Measurements from ENCODE around the gene SPOCK2. TPM values are rescaled to one million over a fixed set of nuclear protein-coding genes. Genes with fewer than 3 reads are reported as not detected.

SPOCK2 gene
- polyA plus RNA-seq, 6 donors from 2014 or later: 27.8 to 59.5 (median 46.3) TPM

DNA sequence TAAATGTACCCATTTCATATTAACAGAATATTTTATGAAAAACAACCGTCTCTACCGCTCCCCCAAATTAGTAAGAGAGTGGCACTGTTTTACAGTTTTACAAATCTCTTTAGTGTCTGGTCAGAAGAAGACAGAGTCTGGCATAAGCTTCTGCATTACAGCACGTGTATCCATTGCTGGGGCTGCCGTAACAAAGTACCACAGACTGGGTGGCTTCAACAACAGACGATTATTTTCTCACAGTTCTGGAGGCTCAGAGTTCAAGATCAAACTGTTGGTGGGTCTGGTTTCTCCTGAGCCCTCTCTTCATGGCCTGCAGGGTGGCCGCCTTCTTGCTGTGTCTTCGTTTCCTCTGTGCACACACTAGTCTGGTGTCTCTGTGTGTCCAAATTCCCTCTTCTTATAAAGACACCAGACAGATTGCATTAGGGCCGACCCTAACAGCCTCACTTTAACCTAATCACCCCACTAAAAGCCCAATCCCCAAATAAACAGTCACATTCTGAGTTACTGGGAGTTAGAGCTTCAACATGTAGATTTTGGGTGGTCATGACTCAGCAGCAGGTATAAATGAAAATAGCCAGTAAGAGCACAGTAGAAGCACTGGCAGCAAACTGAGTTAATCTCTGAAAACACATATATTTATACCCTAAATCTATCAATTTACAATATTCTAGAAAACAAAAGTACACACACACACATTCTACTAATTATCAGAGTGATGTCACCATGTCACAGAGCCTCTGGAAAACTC, 4.0 kb upstream of the SPOCK2 start:
- H3K9me3 Mint-ChIP-seq: no peaks in the 10 kb centered on the region
- peaks cover 10 to 16% of the 10 kb centered on the region in 2 donors for H3K36me3 Mint-ChIP-seq
- peaks cover 12 to 22% (median 14%) of the 10 kb centered on the region in 3 donors for H3K4me1 Mint-ChIP-seq
- ATAC-seq (ENCODE audit: low read depth in 2 of 2) (no peak), DNase-seq (no peak)
- H3K4me3 Mint-ChIP-seq: no peak overlapping the region
- H3K27ac Mint-ChIP-seq: peak overlapping the region in 2 of 6 donors; percentile 57 to 86
- H3K27me3 Mint-ChIP-seq: no peaks in the 10 kb centered on the region

DNA sequence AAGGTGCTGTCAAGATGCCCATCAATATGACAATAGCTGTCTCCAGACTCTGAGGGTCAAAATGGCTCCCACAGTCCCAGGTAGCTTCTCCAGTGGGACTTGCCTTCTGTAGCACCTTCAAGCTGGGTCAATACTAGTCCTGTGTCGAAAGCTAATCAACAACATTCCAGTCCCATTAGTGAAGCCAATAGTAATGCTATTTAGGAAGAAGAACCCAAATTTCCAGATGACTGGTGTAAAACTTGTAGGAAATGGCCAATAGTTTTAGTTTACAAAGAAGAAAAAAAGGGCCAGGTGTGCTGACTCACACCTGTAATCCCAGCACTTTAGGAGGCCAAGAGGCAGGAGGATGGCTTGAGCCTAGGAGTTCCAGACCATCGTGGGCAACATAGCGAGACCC, 2.0 kb upstream of the SPOCK2 start:
- H3K9me3 Mint-ChIP-seq: no peaks in the 10 kb centered on the region
- DNase-seq (no peak), ATAC-seq (ENCODE audit: low read depth in 2 of 2) (no peak)
- no peaks in the 10 kb centered on the region for H3K27me3 Mint-ChIP-seq
- peak overlapping the region in 6 of 8 donors; percentile 42 to 98 (median 64) for H3K4me3 Mint-ChIP-seq
- peaks cover 0 to 7% of the 10 kb centered on the region in 2 donors for H3K36me3 Mint-ChIP-seq
- H3K4me1 Mint-ChIP-seq: peaks cover 26 to 38% (median 34%) of the 10 kb centered on the region in 3 donors
- peak overlapping the region in 4 of 6 donors; percentile 47 to 99 (median 90) for H3K27ac Mint-ChIP-seq

DNA sequence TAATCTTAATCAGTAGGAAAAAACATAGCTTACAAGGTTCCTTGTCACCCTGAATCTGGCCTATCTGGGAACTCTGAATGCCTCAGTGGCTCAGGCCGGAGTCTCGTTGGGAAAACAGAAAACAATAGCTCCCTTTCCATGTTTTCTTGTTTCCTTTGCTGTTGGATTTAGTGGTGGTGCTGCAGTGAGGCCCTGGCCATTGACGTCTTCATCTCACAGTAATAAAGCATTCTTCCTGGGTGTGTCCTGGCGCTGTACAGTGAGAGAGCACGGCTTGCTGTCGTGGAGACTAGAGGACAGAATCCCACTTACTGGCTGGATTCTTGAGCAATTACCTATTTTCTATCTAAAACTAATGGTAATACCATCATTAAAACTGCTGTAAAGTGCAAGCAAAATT, 1.3 kb upstream of the SPOCK2 start:
- H3K9me3 Mint-ChIP-seq: no peaks in the 10 kb centered on the region
- H3K27ac Mint-ChIP-seq: peak overlapping the region; percentile 70 to 100 (median 90)
- peaks cover 0 to 7% of the 10 kb centered on the region in 2 donors for H3K36me3 Mint-ChIP-seq
- DNase-seq (no peak), ATAC-seq (ENCODE audit: low read depth in 2 of 2) (no peak)
- H3K4me1 Mint-ChIP-seq: peaks cover 33 to 43% (median 41%) of the 10 kb centered on the region in 3 donors
- peak overlapping the region; percentile 26 to 98 (median 58) for H3K4me3 Mint-ChIP-seq
- H3K27me3 Mint-ChIP-seq: no peaks in the 10 kb centered on the region

DNA sequence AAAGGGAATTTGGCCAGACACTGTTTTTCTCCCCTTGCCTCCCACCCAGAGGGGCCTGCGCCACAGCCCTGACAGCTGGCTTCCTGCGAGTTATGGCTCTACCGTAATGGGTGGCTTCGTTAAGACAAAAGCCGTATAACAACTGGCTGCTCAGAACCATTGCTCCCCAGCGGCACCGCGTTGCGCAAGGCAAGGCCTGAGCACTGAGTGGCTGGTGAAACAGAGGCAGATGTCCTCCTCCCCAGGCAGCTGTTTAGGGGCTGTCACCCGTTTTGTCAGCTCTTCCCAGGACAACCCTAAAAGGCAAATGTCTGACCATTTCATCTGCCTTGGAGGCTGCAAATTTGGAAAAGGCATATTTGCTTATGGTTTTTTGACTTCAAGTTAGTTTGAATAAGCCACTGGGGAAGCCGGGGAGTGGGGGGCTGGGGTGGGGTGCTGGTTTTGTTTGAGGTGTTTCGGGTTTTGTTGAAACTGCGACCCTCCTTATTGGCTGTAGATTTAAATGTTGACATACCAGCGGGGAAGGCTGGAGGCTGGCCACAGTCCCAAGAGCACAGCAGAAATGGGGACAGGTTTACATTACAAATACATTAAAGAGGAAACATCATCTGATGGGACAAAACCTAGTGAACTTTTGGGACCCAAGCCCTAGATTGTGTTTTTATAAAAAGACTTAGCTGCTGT, 681 bp upstream of the SPOCK2 start:
- DNase-seq (peak; percentile 59), ATAC-seq (ENCODE audit: low read depth in 2 of 2) (peak; percentile 17 to 22)
- Mint-ChIP-seq H3K4me3 (peak overlapping the region; percentile 97 to 100 (median 98)), H3K36me3 (peaks cover 0 to 7% of the 10 kb centered on the region in 2 donors), H3K4me1 (peaks cover 34 to 44% (median 44%) of the 10 kb centered on the region in 3 donors), H3K9me3 (no peaks in the 10 kb centered on the region), H3K27me3 (no peaks in the 10 kb centered on the region), H3K27ac (peak overlapping the region; percentile 94 to 100 (median 99))

DNA sequence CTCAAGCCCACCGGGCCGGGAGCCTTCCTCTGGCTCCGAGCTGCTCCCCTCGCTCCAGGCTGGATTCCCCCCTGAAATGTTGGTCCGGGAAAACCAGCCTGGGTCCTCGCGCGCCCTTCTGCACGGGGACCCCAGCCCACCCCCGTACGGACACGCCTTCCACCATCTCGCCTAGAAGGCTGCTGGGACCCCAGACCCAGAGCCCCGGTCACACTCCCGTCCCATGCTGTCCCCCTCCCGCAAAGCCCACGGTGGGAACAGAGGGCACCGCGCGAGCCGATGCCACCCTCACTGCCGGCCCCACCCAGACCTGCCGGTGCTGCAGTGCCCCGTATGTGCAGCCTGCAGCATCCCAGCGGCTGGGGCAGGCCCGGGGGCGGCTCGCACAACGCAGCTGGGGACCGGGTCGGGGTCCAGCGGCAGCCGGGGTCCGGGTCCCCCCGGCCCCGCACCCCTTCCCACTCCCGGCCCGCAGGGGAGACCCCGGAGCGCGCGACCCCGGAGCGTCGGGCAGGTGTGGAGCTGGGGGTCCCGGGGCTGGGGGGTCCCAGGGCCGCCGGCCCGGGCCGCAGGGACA, 871 bp downstream of the SPOCK2 start:
- peak overlapping the region; percentile 91 to 98 (median 96) for H3K4me3 Mint-ChIP-seq
- no peaks in the 10 kb centered on the region for H3K27me3 Mint-ChIP-seq
- DNase-seq: peak; percentile 55
- no peaks in the 10 kb centered on the region for H3K9me3 Mint-ChIP-seq
- peaks cover 41 to 58% (median 50%) of the 10 kb centered on the region in 3 donors for H3K4me1 Mint-ChIP-seq
- peak overlapping the region; percentile 88 to 100 (median 96) for H3K27ac Mint-ChIP-seq
- ATAC-seq (ENCODE audit: low read depth in 2 of 2): peak; percentile 68 to 69
- peaks cover 0 to 7% of the 10 kb centered on the region in 2 donors for H3K36me3 Mint-ChIP-seq

DNA sequence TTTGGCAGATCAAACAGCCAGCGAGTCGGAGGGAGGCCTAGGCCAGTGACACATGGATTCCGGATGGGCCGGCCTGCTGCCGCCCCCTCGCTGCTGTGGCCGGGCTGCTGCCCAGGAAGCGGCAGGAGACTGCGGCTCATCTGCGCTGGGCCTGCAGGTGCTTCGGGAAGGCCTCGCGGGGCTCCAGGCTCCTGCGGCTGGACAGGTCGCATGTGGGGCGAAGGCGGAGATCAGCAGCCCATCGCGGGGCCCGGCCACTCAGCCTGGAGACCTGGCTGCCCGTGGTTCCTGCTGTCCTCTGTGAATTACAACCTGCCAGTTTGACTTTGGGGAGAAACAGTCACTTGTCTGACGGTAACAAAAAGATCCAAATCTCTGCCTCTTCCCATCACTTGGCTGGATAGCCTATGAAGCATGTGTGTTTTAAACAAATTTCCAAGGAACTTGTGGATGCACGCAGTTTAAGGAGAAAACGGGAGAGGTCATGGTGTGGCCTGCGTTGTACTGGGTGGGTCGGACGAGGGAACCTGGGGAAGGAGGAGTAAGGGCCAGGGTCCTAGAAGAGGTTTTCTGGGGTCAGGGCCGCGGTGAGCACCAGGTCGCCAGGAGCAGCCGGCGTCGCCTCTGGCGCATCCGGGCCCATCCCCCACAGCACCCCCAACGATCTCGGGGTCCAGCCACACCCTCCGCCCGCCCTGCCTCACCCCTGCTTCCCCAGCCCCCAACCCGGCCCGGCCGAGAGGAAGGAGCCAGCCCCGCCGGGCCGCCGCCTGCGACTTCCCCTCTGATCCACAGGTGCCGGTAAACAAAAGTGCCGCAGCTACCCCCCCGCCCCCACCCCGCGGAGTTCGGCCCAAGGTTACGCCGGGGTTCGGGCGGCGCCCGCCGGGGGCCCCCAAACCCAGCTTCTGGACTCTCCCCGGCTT, 1.6 kb downstream of the SPOCK2 start:
- Mint-ChIP-seq H3K4me1 (peaks cover 41 to 65% (median 57%) of the 10 kb centered on the region in 3 donors), H3K9me3 (no peaks in the 10 kb centered on the region), H3K36me3 (peaks cover 0 to 7% of the 10 kb centered on the region in 2 donors), H3K4me3 (peak overlapping the region; percentile 91 to 98 (median 96)), H3K27me3 (no peaks in the 10 kb centered on the region), H3K27ac (peak overlapping the region; percentile 88 to 100 (median 97))
- ATAC-seq (ENCODE audit: low read depth in 2 of 2): peak; percentile 69 to 70
- DNase-seq: peak; percentile 79

DNA sequence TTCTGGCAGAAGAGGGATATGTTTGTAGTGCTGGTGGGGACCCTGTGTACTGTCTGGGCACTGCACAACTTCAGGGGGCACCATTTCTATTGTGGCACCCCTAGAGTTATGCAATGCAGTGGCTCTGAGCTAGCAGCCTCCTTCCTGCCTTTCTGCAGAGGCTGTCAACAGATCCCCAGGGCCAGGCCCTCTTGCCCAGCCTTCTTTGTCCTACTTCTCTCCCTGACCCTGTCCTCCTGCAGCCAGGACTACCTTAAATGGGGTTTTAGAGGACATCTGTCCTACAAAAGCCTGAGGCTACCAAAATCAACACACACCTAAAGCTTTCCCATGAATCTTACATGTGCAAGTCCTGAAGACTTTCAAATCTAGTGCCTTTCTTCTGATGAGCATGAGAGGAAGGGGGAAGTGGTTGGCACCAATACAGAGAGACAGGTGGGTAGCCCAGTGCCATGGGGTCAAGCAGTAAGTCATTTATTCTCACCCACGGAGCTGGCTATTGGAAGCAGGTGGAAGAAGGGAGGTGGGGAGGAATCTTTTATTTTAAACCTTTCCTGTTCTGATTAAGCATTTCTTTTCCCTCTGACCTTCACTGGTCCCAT, 2.4 kb downstream of the SPOCK2 start:
- ATAC-seq (ENCODE audit: low read depth in 2 of 2) (no peak), DNase-seq (no peak)
- Mint-ChIP-seq H3K4me1 (peaks cover 47 to 68% (median 64%) of the 10 kb centered on the region in 3 donors), H3K27ac (peak overlapping the region; percentile 79 to 100 (median 94)), H3K4me3 (peak overlapping the region; percentile 85 to 98 (median 96)), H3K27me3 (no peaks in the 10 kb centered on the region), H3K36me3 (peaks cover 0 to 7% of the 10 kb centered on the region in 2 donors), H3K9me3 (no peaks in the 10 kb centered on the region)

DNA sequence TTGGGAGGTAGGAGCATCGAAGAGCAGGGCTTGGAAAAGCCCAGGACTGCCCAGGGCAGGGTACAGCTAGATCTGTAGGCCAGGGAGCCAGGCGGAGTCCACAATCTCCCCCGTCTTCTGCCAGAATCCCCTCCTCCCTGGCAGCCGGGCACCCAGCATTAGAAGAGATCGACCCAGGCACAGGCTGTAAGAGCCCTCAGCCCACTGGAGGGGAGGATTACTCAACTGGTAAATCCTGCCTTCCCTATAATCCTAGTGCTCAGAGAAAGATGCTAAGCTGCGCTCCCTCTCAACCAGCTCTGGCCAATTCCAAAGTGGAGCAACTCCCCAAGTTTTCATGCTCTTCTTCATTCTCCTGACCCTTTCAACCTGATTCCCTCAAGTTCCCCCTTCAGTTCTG, 3.2 kb downstream of the SPOCK2 start:
- H3K4me1 Mint-ChIP-seq: peaks cover 55 to 73% (median 72%) of the 10 kb centered on the region in 3 donors
- H3K9me3 Mint-ChIP-seq: no peaks in the 10 kb centered on the region
- DNase-seq (no peak), ATAC-seq (ENCODE audit: low read depth in 2 of 2) (no peak)
- H3K27me3 Mint-ChIP-seq: no peaks in the 10 kb centered on the region
- H3K36me3 Mint-ChIP-seq: peaks cover 0 to 7% of the 10 kb centered on the region in 2 donors
- peak overlapping the region; percentile 46 to 99 (median 88) for H3K27ac Mint-ChIP-seq
- peak overlapping the region in 5 of 8 donors; percentile 29 to 98 (median 53) for H3K4me3 Mint-ChIP-seq

DNA sequence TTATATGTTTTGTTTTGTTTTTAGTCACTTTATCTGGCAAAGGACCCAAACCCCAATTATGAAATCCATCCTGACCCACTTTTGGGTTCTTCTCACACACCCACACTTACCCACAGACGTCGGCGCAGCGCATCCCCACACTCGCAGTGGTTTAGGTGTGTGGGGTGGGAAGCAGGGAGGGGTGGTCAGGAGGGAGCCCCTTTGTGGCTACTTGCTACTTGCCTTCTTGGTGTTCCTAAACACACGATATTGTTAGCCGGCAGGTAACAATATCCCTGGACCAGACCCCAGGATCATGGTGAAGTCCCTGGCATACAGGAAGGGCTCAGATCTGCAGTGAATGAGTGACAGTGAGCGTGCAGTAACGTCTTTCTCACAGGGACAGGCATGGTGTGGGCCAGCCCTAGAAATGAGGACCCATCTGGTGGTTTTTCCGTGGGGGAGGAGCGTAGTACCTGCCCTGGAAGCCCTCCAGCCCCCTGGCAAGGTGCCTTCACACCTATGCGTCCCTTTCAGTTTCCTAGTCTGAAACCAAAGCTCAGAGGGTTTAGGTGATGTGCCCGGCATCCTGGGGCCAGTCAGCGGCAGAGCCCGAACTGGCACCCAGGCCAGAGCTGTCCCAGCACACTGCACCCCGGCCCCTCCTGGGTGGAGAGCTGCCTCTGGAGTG, 4.4 kb downstream of the SPOCK2 start:
- no peak for DNase-seq
- Mint-ChIP-seq H3K4me1 (peaks cover 64 to 82% (median 78%) of the 10 kb centered on the region in 3 donors), H3K27me3 (no peaks in the 10 kb centered on the region), H3K36me3 (peaks cover 0 to 7% of the 10 kb centered on the region in 2 donors), H3K4me3 (peak overlapping the region in 1 of 8 donors; percentile 32), H3K9me3 (no peaks in the 10 kb centered on the region), H3K27ac (peak overlapping the region; percentile 30 to 99 (median 50))
- ATAC-seq (ENCODE audit: low read depth in 2 of 2): no peak

DNA sequence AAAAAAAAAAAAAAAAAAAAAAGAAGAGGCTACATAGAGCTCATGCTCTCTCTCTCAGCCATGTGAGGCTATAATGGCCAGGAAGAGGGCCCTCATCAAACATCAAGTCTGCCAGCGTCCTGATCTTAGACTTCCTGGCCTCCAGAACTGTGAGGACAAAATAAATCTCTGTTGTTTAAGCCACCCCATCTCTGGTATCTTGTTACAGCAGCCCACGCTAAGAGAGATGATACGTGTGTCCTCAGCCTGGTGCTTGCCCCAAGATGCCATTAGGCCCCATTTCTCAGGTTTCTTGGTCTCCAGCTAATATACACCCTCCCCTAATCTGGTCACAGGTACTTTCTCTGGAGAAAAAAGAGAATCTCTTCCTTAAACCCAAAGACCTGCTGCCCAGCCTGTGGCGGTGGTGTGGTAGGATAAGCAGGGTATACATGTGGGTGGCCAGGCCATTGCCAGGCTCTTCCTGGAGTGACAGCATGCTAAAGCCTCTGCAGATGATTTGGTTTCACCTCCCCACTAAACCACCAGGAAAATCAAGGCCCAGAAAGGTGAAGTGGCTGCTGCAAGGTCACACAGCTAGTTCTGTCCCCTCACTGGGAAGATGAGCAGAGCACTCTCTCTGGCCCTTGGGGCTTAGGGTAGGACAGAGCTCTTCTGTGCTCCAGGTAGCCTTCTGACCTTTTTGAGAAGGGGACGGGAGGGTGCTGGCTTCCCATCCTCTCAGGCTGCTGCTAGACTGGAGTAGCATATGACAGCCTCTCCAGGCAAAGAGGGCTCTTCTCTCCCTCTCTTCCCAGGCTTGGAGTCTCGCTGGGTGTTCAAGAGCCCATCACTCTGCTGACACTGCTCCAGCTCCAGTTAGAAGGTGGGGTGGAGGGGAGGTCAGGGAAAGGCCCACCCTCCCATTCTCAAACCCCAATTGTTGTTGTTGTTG, 5.2 kb downstream of the SPOCK2 start:
- no peaks in the 10 kb centered on the region for H3K9me3 Mint-ChIP-seq
- peaks cover 62 to 81% (median 77%) of the 10 kb centered on the region in 3 donors for H3K4me1 Mint-ChIP-seq
- DNase-seq: no peak
- H3K27me3 Mint-ChIP-seq: no peaks in the 10 kb centered on the region
- peak overlapping the region in 1 of 8 donors; percentile 32 for H3K4me3 Mint-ChIP-seq
- H3K36me3 Mint-ChIP-seq: peaks cover 0 to 2% of the 10 kb centered on the region in 2 donors
- no peak for ATAC-seq (ENCODE audit: low read depth in 2 of 2)
- peak overlapping the region; percentile 22 to 99 (median 78) for H3K27ac Mint-ChIP-seq

All from naive B cell (primary cell).